Mesenchymal stem cell (in vitro differentiated cells and primary cell): ENCODE measurements around the gene CEP128.

Source experiments
- DNase-seq: peaks from one replicate; pipeline ENCODE4 v3.0.0-alpha.2; 2013
- H2AFZ ChIP-seq: one replicate; pipeline ENCODE4 v1.6.1; 2013; ENCODE audit warnings: low read depth, mild to moderate bottlenecking, control low read depth, inconsistent platforms, low read length, moderate library complexity
- H2AK5ac ChIP-seq: 2 replicates; pipeline ENCODE4 v1.6.1; 2013; ENCODE audit warnings: low read length, moderate library complexity, mild to moderate bottlenecking, inconsistent platforms; ENCODE audit not compliant: severe bottlenecking
- H2BK120ac ChIP-seq: one replicate; pipeline ENCODE4 v1.6.1; 2013; ENCODE audit warnings: low read depth, mild to moderate bottlenecking, inconsistent platforms, low read length, moderate library complexity
- H2BK12ac ChIP-seq, 2 experiments: one replicate each; pipeline ENCODE4 v1.6.1; 2013; ENCODE audit warnings: inconsistent platforms in 2 of 2, low read length in 2 of 2, mild to moderate bottlenecking in 2 of 2, moderate library complexity in 2 of 2, control low read depth in 1 of 2
- H2BK15ac ChIP-seq: one replicate; pipeline ENCODE4 v1.6.1; 2013; ENCODE audit warnings: mild to moderate bottlenecking, low read depth, inconsistent platforms; ENCODE audit not compliant: poor library complexity, severe bottlenecking
- H2BK5ac ChIP-seq: 2 replicates; pipeline ENCODE4 v1.6.1; 2013; ENCODE audit warnings: low read depth, mild to moderate bottlenecking, low read length, control low read depth, inconsistent platforms; ENCODE audit not compliant: poor library complexity, severe bottlenecking
- H3K14ac ChIP-seq, 2 experiments: one replicate each; pipeline ENCODE4 v1.6.1; 2013; ENCODE audit warnings: inconsistent platforms in 2 of 2, low read length in 2 of 2, control low read depth in 1 of 2, mild to moderate bottlenecking in 1 of 2, moderate library complexity in 1 of 2
- H3K18ac ChIP-seq, 2 experiments: one replicate each; pipeline ENCODE4 v1.6.1; 2013; ENCODE audit warnings: inconsistent platforms in 2 of 2, low read length in 2 of 2, control low read depth in 1 of 2, low read depth in 1 of 2, mild to moderate bottlenecking in 1 of 2
- H3K23ac ChIP-seq, 2 experiments: one replicate each; pipeline ENCODE4 v1.6.1; 2013; ENCODE audit warnings: inconsistent platforms in 2 of 2, low read length in 2 of 2, mild to moderate bottlenecking in 2 of 2, moderate library complexity in 2 of 2, control low read depth in 1 of 2
- H3K27ac ChIP-seq: 2 replicates; pipeline ENCODE4 v1.5.1; 2013; ENCODE audit warnings: mild to moderate bottlenecking, moderate library complexity, low read length, control low read depth, inconsistent platforms; ENCODE audit not compliant: poor library complexity, severe bottlenecking
- H3K27me3 ChIP-seq, 2 experiments: 2 replicates each; pipeline versions ENCODE4 v1.6.1 to v1.7.0; 2013; ENCODE audit warnings: low read length in 2 of 2, mild to moderate bottlenecking in 2 of 2, moderate library complexity in 2 of 2, control low read depth in 1 of 2, inconsistent platforms in 1 of 2; ENCODE audit not compliant: control insufficient read depth in 1 of 2, insufficient read depth in 1 of 2
- H3K36me3 ChIP-seq, 2 experiments: 2 replicates each; pipeline versions ENCODE4 v1.6.1 to v1.7.0; 2013; ENCODE audit warnings: low read length in 2 of 2, control low read depth in 1 of 2, inconsistent platforms in 1 of 2, low read depth in 1 of 2, mild to moderate bottlenecking in 1 of 2; ENCODE audit not compliant: insufficient read depth in 2 of 2, control insufficient read depth in 1 of 2
- H3K4ac ChIP-seq, 2 experiments: one replicate each; pipeline ENCODE4 v1.6.1; 2013; ENCODE audit warnings: inconsistent platforms in 2 of 2, low read length in 2 of 2, mild to moderate bottlenecking in 2 of 2, moderate library complexity in 2 of 2, control low read depth in 1 of 2, low read depth in 1 of 2
- H3K4me1 ChIP-seq: 2 replicates; pipeline ENCODE4 v1.6.1; 2013; ENCODE audit warnings: low read depth, low read length, control low read depth; ENCODE audit not compliant: control insufficient read depth, insufficient read depth
- H3K4me2 ChIP-seq: 2 replicates; pipeline ENCODE4 v1.6.1; 2013; ENCODE audit warnings: low read length, mild to moderate bottlenecking, inconsistent platforms; ENCODE audit not compliant: poor library complexity, severe bottlenecking
- H3K4me3 ChIP-seq, 2 experiments: 2 replicates each; pipeline versions ENCODE4 v1.5.1 to v1.7.0; 2013; ENCODE audit warnings: low read length in 2 of 2, mild to moderate bottlenecking in 2 of 2, control low read depth in 1 of 2, low read depth in 1 of 2; ENCODE audit not compliant: insufficient read depth in 1 of 2
- H3K79me1 ChIP-seq: replicated peaks from 2 replicates; pipeline ENCODE4 v1.6.1; 2013; ENCODE audit warnings: mild to moderate bottlenecking, control low read depth, low read length, inconsistent platforms; ENCODE audit not compliant: poor library complexity, severe bottlenecking
- H3K9ac ChIP-seq: 2 replicates; pipeline ENCODE4 v1.7.0; 2013; ENCODE audit warnings: mild to moderate bottlenecking, low read length, moderate library complexity
- H3K9me3 ChIP-seq: 2 replicates; pipeline ENCODE4 v1.7.0; 2013; ENCODE audit warnings: mild to moderate bottlenecking, low read length; ENCODE audit not compliant: control insufficient read depth
- H4K8ac ChIP-seq: one replicate; pipeline ENCODE4 v1.6.1; 2013; ENCODE audit warnings: inconsistent platforms, mild to moderate bottlenecking, low read length, moderate library complexity
- H4K91ac ChIP-seq: one replicate; pipeline ENCODE4 v1.6.1; 2013; ENCODE audit warnings: mild to moderate bottlenecking, low read length, inconsistent platforms
- WGBS: methylation state at CpG from one replicate; pipeline ENCODE4 v1.1.7; 2013; ENCODE audit warnings: mixed read lengths; 5-methylcytosine and 5-hydroxymethylcytosine counted together

Gene CEP128

DNA sequence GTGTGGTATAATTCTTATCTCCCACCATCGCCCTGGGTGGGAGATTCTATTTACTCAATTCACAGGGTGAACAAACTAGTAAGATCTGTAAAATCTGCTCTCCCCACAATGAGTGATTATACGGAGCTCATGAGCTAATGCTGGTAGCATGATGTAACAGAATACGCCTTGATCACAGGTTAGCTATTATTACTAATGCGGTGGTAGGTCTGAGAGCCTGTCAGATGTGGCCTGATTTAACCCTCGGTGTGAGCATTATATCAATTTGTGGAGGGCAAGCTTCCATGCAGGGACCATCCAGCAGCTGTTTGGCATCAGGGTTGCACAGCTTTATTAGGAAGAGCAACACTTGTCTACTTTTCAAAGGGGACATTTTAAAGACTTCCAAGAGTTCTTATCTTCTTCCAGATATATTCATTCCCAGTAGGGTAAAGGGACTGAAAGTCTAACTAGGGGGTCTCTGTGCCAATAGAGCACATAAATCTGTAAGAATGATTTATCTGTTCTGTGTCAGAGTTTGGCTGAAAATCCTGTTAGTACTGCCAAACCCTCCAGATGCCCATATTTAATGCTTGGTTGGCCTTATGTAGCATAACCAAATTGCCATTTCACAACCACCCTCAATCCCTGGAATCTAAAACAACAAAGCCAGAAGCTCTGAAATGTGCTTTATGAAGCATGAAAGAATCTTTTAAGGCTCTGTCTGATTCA is 32.5 kb upstream of the CEP128 start:
- Histone ChIP-seq H3K4me3 (no peak overlapping the region), H3K9me3 (peaks cover 1% of the 10 kb centered on the region), H3K27me3 (peaks cover 51 to 74% of the 10 kb centered on the region in 2 experiments), H4K91ac (no peak overlapping the region), H2AK5ac (no peak overlapping the region), H3K18ac (no peak overlapping the region), H2BK120ac (no peak overlapping the region), H3K14ac (no peak overlapping the region), H3K4me1 (peaks cover 2% of the 10 kb centered on the region), H3K9ac (no peak overlapping the region), H4K8ac (no peak overlapping the region), H2BK12ac (no peak overlapping the region), H3K27ac (peak overlapping the region; percentile 8), H3K23ac (no peak overlapping the region), H3K79me1 (no peaks in the 10 kb centered on the region), H2AFZ (no peak overlapping the region), H3K4ac (no peak overlapping the region), H3K4me2 (no peak overlapping the region), H2BK15ac (no peak overlapping the region), H2BK5ac (no peak overlapping the region), H3K36me3 (no peaks in the 10 kb centered on the region)
- 86% methylated on average over 5 of the region's 5 CpGs for WGBS
- no peak for DNase-seq

DNA sequence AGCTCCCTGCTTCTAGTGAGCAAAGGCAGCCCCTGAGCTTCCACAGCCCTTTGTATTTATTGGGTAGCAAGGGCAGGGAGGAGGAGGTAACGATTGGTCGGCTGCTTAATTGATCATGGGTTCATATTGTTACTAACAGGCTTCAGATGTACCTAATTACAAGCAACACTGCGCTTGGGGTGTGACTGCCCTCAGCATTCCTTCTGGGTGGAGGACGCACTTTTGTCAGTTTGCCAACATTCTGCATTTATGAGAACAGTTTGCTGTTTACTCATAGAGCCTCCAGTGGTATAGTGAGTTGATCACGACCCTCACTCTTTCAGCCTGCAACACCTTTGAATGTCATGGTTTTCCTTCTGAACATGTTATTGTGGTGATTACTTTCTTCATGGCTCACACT is 23.5 kb upstream of the CEP128 start:
- Histone ChIP-seq H4K8ac (no peak overlapping the region), H3K4ac (no peak overlapping the region), H3K36me3 (no peaks in the 10 kb centered on the region), H2BK120ac (no peak overlapping the region), H3K27ac (no peak overlapping the region), H2AFZ (no peak overlapping the region), H3K27me3 (peaks cover 29 to 40% of the 10 kb centered on the region in 2 experiments), H3K4me2 (no peak overlapping the region), H3K4me1 (no peaks in the 10 kb centered on the region), H3K79me1 (no peaks in the 10 kb centered on the region), H4K91ac (no peak overlapping the region), H3K9ac (no peak overlapping the region), H2AK5ac (no peak overlapping the region), H3K4me3 (no peak overlapping the region), H2BK15ac (no peak overlapping the region), H3K14ac (no peak overlapping the region), H2BK12ac (no peak overlapping the region), H3K18ac (no peak overlapping the region), H3K9me3 (peaks cover 3% of the 10 kb centered on the region), H3K23ac (no peak overlapping the region), H2BK5ac (no peak overlapping the region)
- no peak for DNase-seq
- WGBS: 50% methylated on average over 4 of the region's 5 CpGs

DNA sequence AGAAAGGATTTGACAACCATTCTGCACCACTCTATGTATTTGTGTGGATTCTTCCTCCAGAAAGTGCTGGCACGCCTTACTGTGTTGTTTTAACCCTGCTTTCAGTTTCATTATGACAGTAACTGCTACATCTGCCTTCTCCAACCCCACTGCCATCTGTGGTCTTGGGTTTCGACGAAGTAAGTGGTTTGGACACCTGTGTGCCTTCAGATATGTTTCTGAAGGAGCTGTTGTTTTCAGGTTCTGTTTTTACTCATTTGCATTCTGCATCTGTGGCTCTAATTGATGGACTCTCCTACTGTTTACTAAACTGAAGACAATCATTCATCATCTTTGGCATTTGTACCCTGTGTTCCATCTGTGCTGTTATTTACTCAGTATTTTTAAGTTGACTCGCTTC is 18.0 kb upstream of the CEP128 start:
- peak; percentile 13 for DNase-seq
- no peak overlapping the region for H2BK15ac ChIP-seq
- no peak overlapping the region for H3K18ac ChIP-seq
- H3K79me1 ChIP-seq: no peaks in the 10 kb centered on the region
- H2AFZ ChIP-seq: no peak overlapping the region
- no peaks in the 10 kb centered on the region for H3K9me3 ChIP-seq
- no peak overlapping the region for H3K23ac ChIP-seq
- H3K9ac ChIP-seq: no peak overlapping the region
- H4K91ac ChIP-seq: no peak overlapping the region
- H3K4ac ChIP-seq: no peak overlapping the region
- H3K27me3 ChIP-seq: peaks cover 33 to 45% of the 10 kb centered on the region in 2 experiments
- H3K36me3 ChIP-seq: no peaks in the 10 kb centered on the region
- no peak overlapping the region for H3K14ac ChIP-seq
- no peak overlapping the region for H2BK5ac ChIP-seq
- 71% methylated on average over 1 of the region's 4 CpGs for WGBS
- H3K27ac ChIP-seq: no peak overlapping the region
- H2BK12ac ChIP-seq: no peak overlapping the region
- no peak overlapping the region for H3K4me2 ChIP-seq
- peaks cover 10% of the 10 kb centered on the region for H3K4me1 ChIP-seq
- H4K8ac ChIP-seq: no peak overlapping the region
- no peak overlapping the region for H2AK5ac ChIP-seq
- H3K4me3 ChIP-seq: no peak overlapping the region
- no peak overlapping the region for H2BK120ac ChIP-seq

- Histone ChIP-seq H3K9ac (no peak overlapping the region), H4K8ac (no peak overlapping the region), H2BK5ac (no peak overlapping the region), H3K23ac (no peak overlapping the region), H2BK12ac (no peak overlapping the region), H3K27me3 (peaks cover 33 to 45% of the 10 kb centered on the region in 2 experiments), H2AFZ (no peak overlapping the region), H2BK120ac (no peak overlapping the region), H3K79me1 (no peaks in the 10 kb centered on the region), H3K4me2 (no peak overlapping the region), H2AK5ac (no peak overlapping the region), H3K4me3 (no peak overlapping the region), H3K14ac (no peak overlapping the region), H3K27ac (no peak overlapping the region), H3K18ac (no peak overlapping the region), H3K36me3 (no peaks in the 10 kb centered on the region), H3K4me1 (peaks cover 10% of the 10 kb centered on the region), H2BK15ac (no peak overlapping the region), H3K4ac (no peak overlapping the region), H4K91ac (no peak overlapping the region), H3K9me3 (no peaks in the 10 kb centered on the region)
- no CpG with 5 or more reads among the region's 3 CpGs for WGBS
- no peak for DNase-seq
Observed at GRCh38 chr14:80958939-80959338, 17.4 kb upstream of the CEP128 start.
